ENCODE data around the gene DUT. TPM values are rescaled to one million over a fixed set of nuclear protein-coding genes. Genes with fewer than 3 reads are reported as not detected.

DUT gene
- total RNA-seq, 1 experiment from 2014 or later = 84.1 TPM

GRCh38 chr15:48307586-48307985 is 23.6 kb upstream of the DUT start:
- no TSS peak for BruUV-seq (replicated peaks)
- Mint-ChIP-seq H3K36me3 (ENCODE audit: insufficient read depth, unreplicated experiment) (no peaks in the 10 kb centered on the region), H3K9me3 (ENCODE audit: unreplicated experiment) (no peaks in the 10 kb centered on the region), H3K27me3 (ENCODE audit: insufficient read depth, unreplicated experiment) (peaks cover 6% of the 10 kb centered on the region), H3K4me3 (ENCODE audit: unreplicated experiment) (no peak overlapping the region), H3K27ac (ENCODE audit: unreplicated experiment) (no peak overlapping the region), H3K4me1 (ENCODE audit: low read depth, unreplicated experiment) (no peaks in the 10 kb centered on the region)
- no peaks in the 10 kb centered on the region for H3K36me3 ChIP-seq (ENCODE audit: control insufficient read depth, insufficient read depth, low read length)
- H3K27me3 ChIP-seq (replicated peaks; ENCODE audit: control insufficient read depth, insufficient read depth, low read length) = no peaks in the 10 kb centered on the region
- no peak overlapping the region for H3K4me3 ChIP-seq (ENCODE audit: low read depth, low read length)
- H3K4me1 ChIP-seq = no peaks in the 10 kb centered on the region
- POLR2A ChIA-PET = no interaction called here
- intact Hi-C loops (cut with micrococcal nuclease; ENCODE audit: unreplicated experiment) = no loop called here
- TF ChIP-seq CTCF (IDR thresholded peaks at IDR 0.05; ENCODE audit: insufficient read depth in 1 of 2, low read depth in 1 of 2, low read length in 1 of 2, severe bottlenecking in 1 of 2, unreplicated experiment in 1 of 2) = no peak
- CTCF ChIA-PET = no interaction called here
- H3K9me3 ChIP-seq = no peaks in the 10 kb centered on the region
- DNase-seq = no peak

- no peak overlapping the region for H3K27ac Mint-ChIP-seq (ENCODE audit: unreplicated experiment)
- Histone ChIP-seq H3K27me3 (replicated peaks; ENCODE audit: control insufficient read depth, insufficient read depth, low read length) (no peaks in the 10 kb centered on the region), H3K9me3 (no peaks in the 10 kb centered on the region), H3K4me3 (ENCODE audit: low read depth, low read length) (no peak overlapping the region), H3K36me3 (ENCODE audit: control insufficient read depth, insufficient read depth, low read length) (no peaks in the 10 kb centered on the region), H3K4me1 (no peaks in the 10 kb centered on the region)
- peaks cover 13% of the 10 kb centered on the region for H3K27me3 Mint-ChIP-seq (ENCODE audit: insufficient read depth, unreplicated experiment)
- intact Hi-C loops (cut with micrococcal nuclease; ENCODE audit: unreplicated experiment) = no loop called here
- H3K36me3 Mint-ChIP-seq (ENCODE audit: insufficient read depth, unreplicated experiment) = no peaks in the 10 kb centered on the region
- no peak overlapping the region for H3K4me3 Mint-ChIP-seq (ENCODE audit: unreplicated experiment)
- TF ChIP-seq CTCF (IDR thresholded peaks at IDR 0.05; ENCODE audit: insufficient read depth in 1 of 2, low read depth in 1 of 2, low read length in 1 of 2, severe bottlenecking in 1 of 2, unreplicated experiment in 1 of 2) = no peak
- no peaks in the 10 kb centered on the region for H3K9me3 Mint-ChIP-seq (ENCODE audit: unreplicated experiment)
- H3K4me1 Mint-ChIP-seq (ENCODE audit: low read depth, unreplicated experiment) = no peaks in the 10 kb centered on the region
- no peak for DNase-seq
- no TSS peak for BruUV-seq (replicated peaks)
- ChIA-PET POLR2A (no interaction called here), CTCF (no interaction called here)
Measured at GRCh38 chr15:48309740-48310139, 21.5 kb upstream of the DUT start.

- Histone ChIP-seq H3K4me1 (no peaks in the 10 kb centered on the region), H3K36me3 (ENCODE audit: control insufficient read depth, insufficient read depth, low read length) (no peaks in the 10 kb centered on the region), H3K27me3 (replicated peaks; ENCODE audit: control insufficient read depth, insufficient read depth, low read length) (no peaks in the 10 kb centered on the region), H3K9me3 (no peaks in the 10 kb centered on the region), H3K4me3 (ENCODE audit: low read depth, low read length) (no peak overlapping the region)
- Mint-ChIP-seq H3K9me3 (ENCODE audit: unreplicated experiment) (no peaks in the 10 kb centered on the region), H3K36me3 (ENCODE audit: insufficient read depth, unreplicated experiment) (no peaks in the 10 kb centered on the region), H3K4me3 (ENCODE audit: unreplicated experiment) (no peak overlapping the region), H3K4me1 (ENCODE audit: low read depth, unreplicated experiment) (no peaks in the 10 kb centered on the region), H3K27me3 (ENCODE audit: insufficient read depth, unreplicated experiment) (peaks cover 15% of the 10 kb centered on the region), H3K27ac (ENCODE audit: unreplicated experiment) (no peak overlapping the region)
- no TSS peak for BruUV-seq (replicated peaks)
- POLR2A ChIA-PET = no interaction called here
- no peak for TF ChIP-seq CTCF (IDR thresholded peaks at IDR 0.05; ENCODE audit: insufficient read depth in 1 of 2, low read depth in 1 of 2, low read length in 1 of 2, severe bottlenecking in 1 of 2, unreplicated experiment in 1 of 2)
- no peak for DNase-seq
- intact Hi-C loops (cut with micrococcal nuclease; ENCODE audit: unreplicated experiment) = no loop called here
- CTCF ChIA-PET = no interaction called here
Measured at GRCh38 chr15:48313216-48313615, 18.0 kb upstream of the DUT start.
